ENCODE data around the gene CYB5R4. TPM values are rescaled to one million over a fixed set of nuclear protein-coding genes. Genes with fewer than 3 reads are reported as not detected.

CYB5R4 gene
- total RNA-seq, 2 donors from 2014 or later: 3.3 to 3.9 TPM

- Histone ChIP-seq H3K4me1 (no peaks in the 10 kb centered on the region), H3K4me3 (no peak overlapping the region), H3K9me3 (no peaks in the 10 kb centered on the region), H3K27me3 (no peaks in the 10 kb centered on the region), H3K36me3 (no peaks in the 10 kb centered on the region), H3K27ac (no peak overlapping the region)
- DNase-seq (ENCODE audit: low spot score): peak; percentile 64
- no peak for TF ChIP-seq CTCF (IDR thresholded peaks at IDR 0.05)
Observed at GRCh38 chr6:83867527-83868161, 8.2 kb downstream of the CYB5R4 start.

- H3K4me1 ChIP-seq: no peaks in the 10 kb centered on the region
- H3K36me3 ChIP-seq: no peaks in the 10 kb centered on the region
- H3K27me3 ChIP-seq: no peaks in the 10 kb centered on the region
- TF ChIP-seq CTCF (IDR thresholded peaks at IDR 0.05): no peak
- no peak overlapping the region for H3K27ac ChIP-seq
- H3K4me3 ChIP-seq: no peak overlapping the region
- H3K9me3 ChIP-seq: no peaks in the 10 kb centered on the region
- no peak for DNase-seq (ENCODE audit: low spot score)
Observed at GRCh38 chr6:83868639-83869038, 9.2 kb downstream of the CYB5R4 start.

- Histone ChIP-seq H3K36me3 (no peaks in the 10 kb centered on the region), H3K27ac (no peak overlapping the region), H3K4me1 (no peaks in the 10 kb centered on the region), H3K9me3 (no peaks in the 10 kb centered on the region), H3K27me3 (no peaks in the 10 kb centered on the region), H3K4me3 (no peak overlapping the region)
- no peak for TF ChIP-seq CTCF (IDR thresholded peaks at IDR 0.05)
- DNase-seq (ENCODE audit: low spot score): no peak
Observed at GRCh38 chr6:83870649-83871048, 11.2 kb downstream of the CYB5R4 start.

- no peak for TF ChIP-seq CTCF (IDR thresholded peaks at IDR 0.05)
- H3K9me3 ChIP-seq: no peaks in the 10 kb centered on the region
- H3K4me3 ChIP-seq: no peak overlapping the region
- no peak for DNase-seq (ENCODE audit: low spot score)
- no peaks in the 10 kb centered on the region for H3K4me1 ChIP-seq
- no peaks in the 10 kb centered on the region for H3K36me3 ChIP-seq
- H3K27ac ChIP-seq: no peak overlapping the region
- no peaks in the 10 kb centered on the region for H3K27me3 ChIP-seq
Observed at GRCh38 chr6:83872386-83873118, 13.1 kb downstream of the CYB5R4 start.

GRCh38 chr6:83873869-83874268 lies 14.4 kb downstream of the CYB5R4 start:
- Histone ChIP-seq H3K36me3 (no peaks in the 10 kb centered on the region), H3K9me3 (no peaks in the 10 kb centered on the region), H3K27ac (no peak overlapping the region), H3K27me3 (no peaks in the 10 kb centered on the region), H3K4me1 (no peaks in the 10 kb centered on the region), H3K4me3 (no peak overlapping the region)
- TF ChIP-seq CTCF (IDR thresholded peaks at IDR 0.05): no peak
- no peak for DNase-seq (ENCODE audit: low spot score)
